ENCODE results near the gene TPH2.

GRCh38 chr12:72057330-72057914 lies 118.8 kb downstream of the TPH2 start:
- TF ChIP-seq POLR2A (IDR thresholded peaks at IDR 0.05) = no peak
- TF ChIP-seq, protein P1, sequence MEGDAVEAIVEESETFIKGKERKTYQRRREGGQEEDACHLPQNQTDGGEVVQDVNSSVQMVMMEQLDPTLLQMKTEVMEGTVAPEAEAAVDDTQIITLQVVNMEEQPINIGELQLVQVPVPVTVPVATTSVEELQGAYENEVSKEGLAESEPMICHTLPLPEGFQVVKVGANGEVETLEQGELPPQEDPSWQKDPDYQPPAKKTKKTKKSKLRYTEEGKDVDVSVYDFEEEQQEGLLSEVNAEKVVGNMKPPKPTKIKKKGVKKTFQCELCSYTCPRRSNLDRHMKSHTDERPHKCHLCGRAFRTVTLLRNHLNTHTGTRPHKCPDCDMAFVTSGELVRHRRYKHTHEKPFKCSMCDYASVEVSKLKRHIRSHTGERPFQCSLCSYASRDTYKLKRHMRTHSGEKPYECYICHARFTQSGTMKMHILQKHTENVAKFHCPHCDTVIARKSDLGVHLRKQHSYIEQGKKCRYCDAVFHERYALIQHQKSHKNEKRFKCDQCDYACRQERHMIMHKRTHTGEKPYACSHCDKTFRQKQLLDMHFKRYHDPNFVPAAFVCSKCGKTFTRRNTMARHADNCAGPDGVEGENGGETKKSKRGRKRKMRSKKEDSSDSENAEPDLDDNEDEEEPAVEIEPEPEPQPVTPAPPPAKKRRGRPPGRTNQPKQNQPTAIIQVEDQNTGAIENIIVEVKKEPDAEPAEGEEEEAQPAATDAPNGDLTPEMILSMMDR (IDR thresholded peaks at IDR 0.05) = no peak
